ENCODE data around the gene ZNF44. TPM values are rescaled to one million over a fixed set of nuclear protein-coding genes. Genes with fewer than 3 reads are reported as not detected.

Gene ZNF44
- total and polyA plus RNA-seq, 9 of the 15 experiments (the other 6 are each of a cell fraction or from before 2014, with no cell fraction given): 2.6 to 8.3 (median 4.4) TPM

GRCh38 chr19:12284631-12285030, 10.1 kb downstream of the ZNF44 start:
- no peaks in the 10 kb centered on the region for H3K9me1 ChIP-seq (ENCODE audit: control insufficient read depth, insufficient read depth, low read length)
- no peaks in the 10 kb centered on the region for H4K20me1 ChIP-seq (replicated peaks; ENCODE audit: control insufficient read depth, insufficient read depth, low read length)
- no peak overlapping the region for H3K4me3 ChIP-seq
- H3K4me2 ChIP-seq (ENCODE audit: insufficient read depth, low read length): no peak overlapping the region
- intact Hi-C loops (cut with micrococcal nuclease): no loop called here
- DNase-seq (ENCODE audit: extremely low read depth in 1 of 4, low spot score in 3 of 4) (no peak), ATAC-seq (no peak), FAIRE-seq (no peak)
- in situ Hi-C loops (cut with MboI): no loop called here
- WGBS (ENCODE audit: insufficient coverage, low coverage, missing lambda C conversion rate): 57% methylated on average over 15 of the region's 18 CpGs
- no peaks in the 10 kb centered on the region for H3K9me3 ChIP-seq (replicated peaks; ENCODE audit: control insufficient read depth, insufficient read depth, low read depth, low read length)
- ChIA-PET POLR2A (no interaction called here), CTCF (ENCODE audit: low intra/inter-chr PET ratio) (no interaction called here)
- no TSS peak for BruUV-seq (replicated peaks)
- no peak overlapping the region for H2AFZ ChIP-seq (ENCODE audit: low read depth, low read length)
- no peak overlapping the region for H3K9ac ChIP-seq (ENCODE audit: insufficient read depth in 1 of 2, low read depth in 2 of 2, low read length in 2 of 2)
- H3K27me3 ChIP-seq (ENCODE audit: control insufficient read depth in 2 of 2, insufficient read depth in 2 of 2, low read length in 2 of 2): no peaks in the 10 kb centered on the region
- H3K79me2 ChIP-seq (ENCODE audit: control insufficient read depth, insufficient read depth, low read length): peaks cover 2% of the 10 kb centered on the region; the same call in 1 of the 3 replicates
- no peaks in the 10 kb centered on the region for H3K4me1 ChIP-seq (replicated peaks in 1 of 2; ENCODE audit: control insufficient read depth in 2 of 2, insufficient read depth in 2 of 2, low read length in 2 of 2)
- H3K27ac ChIP-seq (ENCODE audit: extremely low read depth, low read depth, low read length): no peak overlapping the region
- no peaks in the 10 kb centered on the region; the same call in 2 of the 3 replicates for H3K36me3 ChIP-seq (ENCODE audit: control insufficient read depth, insufficient read depth, low read length)
- no peak for TF ChIP-seq ZNF41 (CRISPR knock-in tag; conservative IDR thresholded peaks at IDR 0.05)
- no peak for TF ChIP-seq TARDBP (IDR thresholded peaks at IDR 0.05)
- TF ChIP-seq CHD1 (IDR thresholded peaks at IDR 0.05; ENCODE audit: low read length): no peak
- TF ChIP-seq RB1 (IDR thresholded peaks at IDR 0.05; ENCODE audit: low read depth): no peak
- TF ChIP-seq ZNF408 (CRISPR knock-in tag; IDR thresholded peaks at IDR 0.05; ENCODE audit: low read depth): no peak
- TF ChIP-seq CAMTA2 (CRISPR knock-in tag; conservative IDR thresholded peaks at IDR 0.05): no peak
- TF ChIP-seq KAT7 (CRISPR knock-in tag; IDR thresholded peaks at IDR 0.05; ENCODE audit: borderline replicate concordance): no peak
- no peak for TF ChIP-seq PTTG1 (tag; IDR thresholded peaks at IDR 0.05; ENCODE audit: low read depth)
- no peak for TF ChIP-seq ZBTB8A (IDR thresholded peaks at IDR 0.05; ENCODE audit: partially characterized antibody)
- no peak for TF ChIP-seq CTBP1 (IDR thresholded peaks at IDR 0.05; ENCODE audit: borderline replicate concordance)
- TF ChIP-seq RAD51 (IDR thresholded peaks at IDR 0.05; ENCODE audit: borderline replicate concordance, low read depth): no peak
- no peak for TF ChIP-seq JUND (IDR thresholded peaks at IDR 0.05; ENCODE audit: borderline replicate concordance, low read depth, low read length)
- TF ChIP-seq JUND (tag; IDR thresholded peaks at IDR 0.05; ENCODE audit: borderline replicate concordance, low read depth, low read length): no peak
- no peak for TF ChIP-seq ZNF436 (CRISPR knock-in tag; IDR thresholded peaks at IDR 0.05)
- TF ChIP-seq ZNF140 (CRISPR knock-in tag; IDR thresholded peaks at IDR 0.05): no peak
- no peak for TF ChIP-seq MNT (conservative IDR thresholded peaks at IDR 0.05)
- TF ChIP-seq ATF6 (CRISPR knock-in tag; IDR thresholded peaks at IDR 0.05): no peak
- no peak for TF ChIP-seq RHOXF2B (CRISPR knock-in tag; conservative IDR thresholded peaks at IDR 0.05)
- no peak for TF ChIP-seq ZNF644 (tag; IDR thresholded peaks at IDR 0.05; ENCODE audit: low read depth)

Measured in K562 (cell line).